KMS-11 (cell line): ENCODE measurements around the gene HIRA.

Experiments
- H2AFZ ChIP-seq: fragments of 200-600 bp; sonication (generic); 2 replicates; pipeline ENCODE4 v1.6.1; 2016; ENCODE audit warnings: antibody characterized with exemption, mixed run types, low read depth
- H3K27ac ChIP-seq: fragments of 200-600 bp; sonication (generic); 2 replicates; pipeline ENCODE4 v1.6.1; 2016; ENCODE audit warnings: mild to moderate bottlenecking, mixed run types
- H3K27me3 ChIP-seq: fragments of 200-600 bp; sonication (generic); 2 replicates; pipeline ENCODE4 v1.6.1; 2017; ENCODE audit warnings: mild to moderate bottlenecking, low read depth, mixed run types, moderate library complexity; ENCODE audit not compliant: insufficient read depth
- H3K36me3 ChIP-seq: fragments of 200-600 bp; sonication (generic); 2 replicates; pipeline ENCODE4 v1.6.1; 2017; ENCODE audit warnings: mild to moderate bottlenecking, mixed run types; ENCODE audit not compliant: insufficient read depth
- H3K4me1 ChIP-seq: fragments of 200-600 bp; sonication (generic); 2 replicates; pipeline ENCODE4 v1.6.1; 2016; ENCODE audit warnings: mild to moderate bottlenecking, low read depth, mixed run types; ENCODE audit not compliant: poor library complexity, severe bottlenecking
- H3K4me2 ChIP-seq: fragments of 200-600 bp; sonication (generic); 2 replicates; pipeline ENCODE4 v1.7.0; 2016; ENCODE audit warnings: mild to moderate bottlenecking, mixed run types
- H3K4me3 ChIP-seq: fragments of 200-600 bp; sonication (generic); IDR thresholded peaks from 2 replicates; pipeline ENCODE4 v1.6.1; 2017; ENCODE audit warnings: low read depth, low read length, mixed read lengths; ENCODE audit not compliant: insufficient read depth
- H3K79me2 ChIP-seq: fragments of 200-600 bp; sonication (generic); 2 replicates; pipeline ENCODE4 v1.6.1; 2016; ENCODE audit warnings: low read depth, mixed run types; ENCODE audit not compliant: insufficient read depth
- H3K9ac ChIP-seq: fragments of 200-600 bp; sonication (generic); 2 replicates; pipeline ENCODE4 v1.6.1; 2016; ENCODE audit warnings: mild to moderate bottlenecking, mixed run types
- H4K20me1 ChIP-seq: fragments of 200-600 bp; sonication (generic); 2 replicates; pipeline ENCODE4 v1.6.1; 2016; ENCODE audit warnings: mild to moderate bottlenecking, mixed run types; ENCODE audit not compliant: insufficient read depth
- TF ChIP-seq, protein P1 (sequence below): fragments of 200-600 bp; sonication (generic); conservative IDR thresholded peaks from 2 replicates; pipeline ENCODE4 v1.6.1; 2017; ENCODE audit warnings: low read depth, mild to moderate bottlenecking, antibody characterized with exemption, low read length, moderate library complexity, mixed read lengths

The HIRA gene

DNA sequence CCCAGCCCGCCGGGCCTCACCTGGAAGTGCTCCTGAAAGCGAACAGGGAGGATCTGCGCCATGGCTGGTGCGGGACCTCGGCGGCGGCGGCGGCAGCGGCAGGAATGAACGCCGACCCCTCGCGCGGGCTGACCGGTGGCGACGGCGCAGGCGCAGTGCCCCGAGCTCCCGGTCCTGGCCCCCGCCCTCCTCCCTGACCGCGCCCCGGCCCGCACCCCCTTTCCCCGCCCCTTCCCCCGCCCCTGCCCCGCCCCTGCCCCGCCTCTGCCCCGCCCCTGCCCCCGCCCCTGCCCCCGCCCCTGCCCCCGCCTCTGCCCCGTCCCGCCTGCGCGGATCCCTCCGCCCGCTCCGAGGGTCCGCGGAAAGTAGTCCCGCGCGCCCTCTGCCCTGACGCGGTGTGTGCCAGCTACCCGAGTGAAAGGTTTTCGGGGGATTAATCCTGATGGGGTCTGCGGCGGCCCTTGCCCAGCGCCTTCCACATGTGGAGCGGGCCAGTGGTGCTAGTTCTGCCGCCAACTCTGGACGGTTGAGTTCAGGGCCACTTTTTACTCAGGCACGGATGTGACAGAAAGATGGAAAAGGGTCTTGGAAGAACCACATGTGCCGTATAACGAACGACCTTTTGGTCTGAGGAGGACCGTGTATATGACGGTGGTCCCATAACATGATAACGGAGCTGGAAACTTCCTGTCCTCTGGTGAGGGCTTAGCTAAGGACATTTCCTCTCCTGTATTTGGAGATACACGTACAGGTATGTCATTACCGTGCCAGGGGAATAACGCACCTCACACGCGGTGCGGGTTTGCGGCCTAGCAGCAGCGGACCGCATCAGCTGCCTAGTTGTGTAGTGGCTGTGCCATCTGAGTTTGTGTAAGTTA is 139.7 kb downstream of the HIRA start, which contains the start of gene CLTCL1:
Gene CLTCL1, minus strand, starts transcription at position 140 of the 878 bp plus-strand sequence. Its CDS starts 78 bp downstream, at position 62.
- H3K27ac ChIP-seq, result no peak within 1 kb of the TSS
- TF ChIP-seq, protein P1, sequence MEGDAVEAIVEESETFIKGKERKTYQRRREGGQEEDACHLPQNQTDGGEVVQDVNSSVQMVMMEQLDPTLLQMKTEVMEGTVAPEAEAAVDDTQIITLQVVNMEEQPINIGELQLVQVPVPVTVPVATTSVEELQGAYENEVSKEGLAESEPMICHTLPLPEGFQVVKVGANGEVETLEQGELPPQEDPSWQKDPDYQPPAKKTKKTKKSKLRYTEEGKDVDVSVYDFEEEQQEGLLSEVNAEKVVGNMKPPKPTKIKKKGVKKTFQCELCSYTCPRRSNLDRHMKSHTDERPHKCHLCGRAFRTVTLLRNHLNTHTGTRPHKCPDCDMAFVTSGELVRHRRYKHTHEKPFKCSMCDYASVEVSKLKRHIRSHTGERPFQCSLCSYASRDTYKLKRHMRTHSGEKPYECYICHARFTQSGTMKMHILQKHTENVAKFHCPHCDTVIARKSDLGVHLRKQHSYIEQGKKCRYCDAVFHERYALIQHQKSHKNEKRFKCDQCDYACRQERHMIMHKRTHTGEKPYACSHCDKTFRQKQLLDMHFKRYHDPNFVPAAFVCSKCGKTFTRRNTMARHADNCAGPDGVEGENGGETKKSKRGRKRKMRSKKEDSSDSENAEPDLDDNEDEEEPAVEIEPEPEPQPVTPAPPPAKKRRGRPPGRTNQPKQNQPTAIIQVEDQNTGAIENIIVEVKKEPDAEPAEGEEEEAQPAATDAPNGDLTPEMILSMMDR, result no peak

DNA sequence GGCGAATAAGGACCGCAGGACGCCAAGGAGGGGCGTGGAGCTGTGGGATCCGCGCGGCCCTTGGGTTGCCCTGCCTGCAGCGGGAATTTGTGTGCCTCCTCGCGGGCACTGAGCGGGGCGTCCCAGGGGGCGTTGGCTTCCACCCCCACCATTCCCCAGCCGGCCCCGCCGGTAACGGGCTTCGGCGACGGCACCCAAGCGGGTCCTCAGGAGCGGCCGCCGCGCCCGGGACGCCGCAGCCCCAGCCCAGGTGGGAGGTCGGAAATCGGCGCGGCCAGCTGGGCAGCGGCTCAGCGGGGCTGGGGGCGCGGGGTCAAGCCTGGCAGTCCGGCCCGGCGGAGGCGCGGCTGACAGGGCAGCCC is 140.3 kb downstream of the HIRA start:
- Histone ChIP-seq H3K27ac (no peak overlapping the region), H2AFZ (peak overlapping the region; percentile 92), H4K20me1 (no peaks in the 10 kb centered on the region), H3K4me2 (peak overlapping the region; percentile 62), H3K27me3 (no peaks in the 10 kb centered on the region; the same call in 1 of the 2 replicates), H3K9ac (peak overlapping the region; percentile 35; the same call in 1 of the 2 replicates), H3K4me1 (peaks cover 19% of the 10 kb centered on the region), H3K79me2 (no peaks in the 10 kb centered on the region), H3K4me3 (no peak overlapping the region), H3K36me3 (no peaks in the 10 kb centered on the region)
- TF ChIP-seq, protein P1, result no peak

More for the DNA sequence above, 139.7 kb downstream of the HIRA start, which contains the start of gene CLTCL1:
- H3K9ac ChIP-seq, result peak within 1 kb of the TSS; percentile 59; the same call in 1 of the 2 replicates
- H3K4me2 ChIP-seq, result peak within 1 kb of the TSS; percentile 62
- H3K4me1 ChIP-seq, result peaks cover 19% of the 10 kb centered on the region
- no peak within 1 kb of the TSS for H3K4me3 ChIP-seq
- H3K36me3 ChIP-seq, result no peaks in the 10 kb centered on the region
- peak within 1 kb of the TSS; percentile 92 for H2AFZ ChIP-seq
- H4K20me1 ChIP-seq, result no peaks in the 10 kb centered on the region
- no peaks in the 10 kb centered on the region for H3K79me2 ChIP-seq
- H3K27me3 ChIP-seq, result no peaks in the 10 kb centered on the region; the same call in 1 of the 2 replicates

DNA sequence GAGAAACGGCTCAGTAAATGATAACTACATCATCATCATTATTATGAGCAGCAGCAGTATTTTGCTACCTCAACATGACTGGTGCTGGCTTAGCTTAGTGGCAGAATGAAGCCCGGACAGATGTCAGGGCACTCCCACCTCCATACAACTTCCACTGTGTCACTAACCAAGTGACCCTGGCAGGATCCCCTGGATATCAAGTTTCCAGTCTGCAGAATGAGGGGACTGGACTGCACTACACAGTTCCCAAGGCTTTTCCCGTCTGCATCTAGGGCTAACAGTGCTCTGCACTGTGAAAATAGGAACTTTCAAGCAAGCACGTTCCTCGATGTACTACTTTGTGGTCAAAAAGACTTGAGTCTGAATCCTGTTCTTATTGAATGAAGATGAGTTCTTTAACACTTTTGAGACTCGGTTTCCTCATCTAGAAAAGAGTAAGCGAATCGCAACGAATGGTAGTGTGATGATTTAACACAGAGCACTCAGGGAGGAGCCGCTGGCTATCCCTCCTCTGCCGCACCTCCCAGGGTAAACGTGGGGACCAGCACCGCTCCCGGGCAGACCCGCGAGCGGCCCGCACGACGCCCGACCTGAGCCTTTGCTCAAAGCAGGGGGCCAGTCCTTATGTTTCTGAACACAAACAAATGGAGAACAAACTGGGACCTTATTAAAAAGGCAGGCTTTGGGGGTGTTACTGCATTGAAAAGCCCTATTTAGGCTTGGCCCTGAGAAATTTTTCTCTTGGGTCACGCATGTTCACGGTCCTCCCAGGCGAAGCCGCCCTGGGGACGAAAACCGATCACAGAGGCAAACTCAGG is 140.9 kb downstream of the HIRA start:
- Histone ChIP-seq H3K36me3 (no peaks in the 10 kb centered on the region), H3K9ac (no peak overlapping the region; the same call in 1 of the 2 replicates), H2AFZ (peak overlapping the region; percentile 92), H4K20me1 (no peaks in the 10 kb centered on the region), H3K4me1 (peaks cover 19% of the 10 kb centered on the region), H3K79me2 (no peaks in the 10 kb centered on the region), H3K4me2 (peak overlapping the region; percentile 62), H3K27me3 (no peaks in the 10 kb centered on the region; the same call in 1 of the 2 replicates), H3K4me3 (no peak overlapping the region), H3K27ac (no peak overlapping the region)
- TF ChIP-seq, protein P1, result no peak

GRCh38 chr22:19289475-19290161 is 141.9 kb downstream of the HIRA start:
- no peak overlapping the region for H3K9ac ChIP-seq
- peaks cover 19% of the 10 kb centered on the region for H3K4me1 ChIP-seq
- no peaks in the 10 kb centered on the region for H4K20me1 ChIP-seq

More at GRCh38 chr22:19289475-19290161, 141.9 kb downstream of the HIRA start:
- TF ChIP-seq, protein P1, result no peak
- Histone ChIP-seq H3K4me3 (no peak overlapping the region), H3K27ac (no peak overlapping the region), H3K36me3 (no peaks in the 10 kb centered on the region), H3K4me2 (peak overlapping the region; percentile 62), H2AFZ (no peak overlapping the region), H3K79me2 (no peaks in the 10 kb centered on the region), H3K27me3 (no peaks in the 10 kb centered on the region; the same call in 1 of the 2 replicates)
